Tibial nerve (tissue), 4 donors: ENCODE results near the gene ILDR2.

ENCODE experiments used
- EP300 ChIP-seq, 2 donors: sonication (generic); formaldehyde crosslinking; IDR thresholded peaks; one replicate each; pipeline ENCODE4 v1.6.1; 2017; ENCODE audit warnings: antibody characterized with exemption in 2 of 2, mild to moderate bottlenecking in 1 of 2
- POLR2A ChIP-seq, 2 donors: fragments of 450-650 bp; IDR thresholded peaks; one replicate each; pipeline ENCODE4 v1.6.1; 2017; ENCODE audit warnings: antibody characterized with exemption in 2 of 2, mild to moderate bottlenecking in 2 of 2, moderate library complexity in 2 of 2
- TF ChIP-seq, protein P1 (sequence below), 5 experiments: fragments of 200-600 bp in 3 of 5; fragments of 450-650 bp in 2 of 5; sonication (generic) in 3 of 5; IDR thresholded peaks; one replicate each; pipeline ENCODE4 v1.5.1; 2016 to 2019; ENCODE audit warnings: antibody characterized with exemption in 5 of 5, mild to moderate bottlenecking in 3 of 5, moderate library complexity in 2 of 5

DNA sequence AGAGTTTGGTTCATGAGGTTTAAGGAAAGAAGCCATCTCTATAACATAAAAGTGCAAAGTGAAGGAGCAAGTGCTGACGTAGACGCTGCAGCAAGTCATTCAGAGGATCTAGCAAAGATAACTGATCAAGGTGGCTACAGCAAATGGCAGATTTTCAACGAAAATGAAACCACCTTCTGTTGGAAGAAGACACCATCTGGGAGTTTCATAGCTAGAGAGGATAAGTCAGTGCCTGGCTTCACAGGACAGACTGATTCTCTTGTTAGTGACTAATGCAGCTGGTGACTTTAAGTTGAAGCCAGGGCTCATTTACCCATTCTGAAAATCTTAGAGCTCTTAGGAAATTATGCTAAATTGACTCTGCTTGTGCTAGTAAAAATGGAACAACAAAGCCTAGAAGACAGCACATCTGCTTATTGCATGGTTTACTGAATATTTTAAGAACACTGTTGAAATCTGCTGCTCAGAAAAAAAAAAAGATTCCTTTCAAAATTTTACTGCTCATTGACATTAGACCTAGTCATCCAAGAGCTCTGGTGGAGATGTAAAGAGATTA is 24.2 kb upstream of the ILDR2 start:
- TF ChIP-seq, protein P1, sequence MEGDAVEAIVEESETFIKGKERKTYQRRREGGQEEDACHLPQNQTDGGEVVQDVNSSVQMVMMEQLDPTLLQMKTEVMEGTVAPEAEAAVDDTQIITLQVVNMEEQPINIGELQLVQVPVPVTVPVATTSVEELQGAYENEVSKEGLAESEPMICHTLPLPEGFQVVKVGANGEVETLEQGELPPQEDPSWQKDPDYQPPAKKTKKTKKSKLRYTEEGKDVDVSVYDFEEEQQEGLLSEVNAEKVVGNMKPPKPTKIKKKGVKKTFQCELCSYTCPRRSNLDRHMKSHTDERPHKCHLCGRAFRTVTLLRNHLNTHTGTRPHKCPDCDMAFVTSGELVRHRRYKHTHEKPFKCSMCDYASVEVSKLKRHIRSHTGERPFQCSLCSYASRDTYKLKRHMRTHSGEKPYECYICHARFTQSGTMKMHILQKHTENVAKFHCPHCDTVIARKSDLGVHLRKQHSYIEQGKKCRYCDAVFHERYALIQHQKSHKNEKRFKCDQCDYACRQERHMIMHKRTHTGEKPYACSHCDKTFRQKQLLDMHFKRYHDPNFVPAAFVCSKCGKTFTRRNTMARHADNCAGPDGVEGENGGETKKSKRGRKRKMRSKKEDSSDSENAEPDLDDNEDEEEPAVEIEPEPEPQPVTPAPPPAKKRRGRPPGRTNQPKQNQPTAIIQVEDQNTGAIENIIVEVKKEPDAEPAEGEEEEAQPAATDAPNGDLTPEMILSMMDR (IDR thresholded peaks at IDR 0.05): no peak
- TF ChIP-seq POLR2A (IDR thresholded peaks at IDR 0.05): no peak
- TF ChIP-seq EP300 (IDR thresholded peaks at IDR 0.05): no peak
